Measurements from ENCODE around the gene PAM16. TPM values are rescaled to one million over a fixed set of nuclear protein-coding genes. Genes with fewer than 3 reads are reported as not detected.
A peak's percentile ranks its signal among the peaks of the same experiment; 100 is the strongest.

Gene PAM16
- total and polyA plus RNA-seq, 4 donors, result 18.3 to 55.3 (median 38.4) TPM

- WGBS (ENCODE audit: insufficient coverage), result 42% methylated on average over 19 of the region's 20 CpGs
- peak overlapping the region; percentile 40 for H3K27ac ChIP-seq (ENCODE audit: low read depth, low read length)
- H3K36me3 ChIP-seq (ENCODE audit: control insufficient read depth, insufficient read depth, low read length), result peaks cover 95% of the 10 kb centered on the region
- H3K4me1 ChIP-seq (ENCODE audit: control insufficient read depth, insufficient read depth, low read length), result peaks cover 26% of the 10 kb centered on the region
- no peak overlapping the region for H3K4me3 ChIP-seq (ENCODE audit: low read depth, low read length)
- peak in 1 of 6 donors; percentile 37 for DNase-seq (ENCODE audit: low read depth in 4 of 6, low spot score in 6 of 6)
- no peaks in the 10 kb centered on the region for H3K9me3 ChIP-seq (ENCODE audit: control insufficient read depth, insufficient read depth, low read length)
- H3K27me3 ChIP-seq (ENCODE audit: control insufficient read depth, insufficient read depth, low read length), result no peaks in the 10 kb centered on the region
Observed at GRCh38 chr16:4384509-4384942, 33.4 kb upstream of the PAM16 start.

GRCh38 chr16:4383591-4384444 is 32.7 kb upstream of the PAM16 start:
- Histone ChIP-seq H3K9me3 (ENCODE audit: control insufficient read depth, insufficient read depth, low read length) (no peaks in the 10 kb centered on the region), H3K36me3 (ENCODE audit: control insufficient read depth, insufficient read depth, low read length) (peaks cover 95% of the 10 kb centered on the region), H3K27ac (ENCODE audit: low read depth, low read length) (peak overlapping the region; percentile 40), H3K4me1 (ENCODE audit: control insufficient read depth, insufficient read depth, low read length) (peaks cover 30% of the 10 kb centered on the region), H3K27me3 (ENCODE audit: control insufficient read depth, insufficient read depth, low read length) (no peaks in the 10 kb centered on the region), H3K4me3 (ENCODE audit: low read depth, low read length) (no peak overlapping the region)
- DNase-seq (ENCODE audit: low read depth in 4 of 6, low spot score in 6 of 6), result no peak
- WGBS (ENCODE audit: insufficient coverage), result 94% methylated on average over 10 of the region's 12 CpGs

GRCh38 chr16:4382795-4383357 is 31.8 kb upstream of the PAM16 start:
- Histone ChIP-seq H3K36me3 (ENCODE audit: control insufficient read depth, insufficient read depth, low read length) (peaks cover 95% of the 10 kb centered on the region), H3K27ac (ENCODE audit: low read depth, low read length) (peak overlapping the region; percentile 10), H3K9me3 (ENCODE audit: control insufficient read depth, insufficient read depth, low read length) (no peaks in the 10 kb centered on the region), H3K4me3 (ENCODE audit: low read depth, low read length) (no peak overlapping the region), H3K27me3 (ENCODE audit: control insufficient read depth, insufficient read depth, low read length) (no peaks in the 10 kb centered on the region), H3K4me1 (ENCODE audit: control insufficient read depth, insufficient read depth, low read length) (peaks cover 37% of the 10 kb centered on the region)
- DNase-seq (ENCODE audit: low read depth in 4 of 6, low spot score in 6 of 6), result no peak
- WGBS (ENCODE audit: insufficient coverage), result 88% methylated on average over 18 of the region's 21 CpGs

GRCh38 chr16:4381935-4382794 is 31.0 kb upstream of the PAM16 start:
- no peak for DNase-seq (ENCODE audit: low read depth in 4 of 6, low spot score in 6 of 6)
- Histone ChIP-seq H3K36me3 (ENCODE audit: control insufficient read depth, insufficient read depth, low read length) (peaks cover 94% of the 10 kb centered on the region), H3K27ac (ENCODE audit: low read depth, low read length) (no peak overlapping the region)

GRCh38 chr16:4381072-4381934 is 30.2 kb upstream of the PAM16 start:
- WGBS (ENCODE audit: insufficient coverage), result 92% methylated on average over 59 of the region's 59 CpGs
- Histone ChIP-seq H3K4me1 (ENCODE audit: control insufficient read depth, insufficient read depth, low read length) (peaks cover 49% of the 10 kb centered on the region), H3K36me3 (ENCODE audit: control insufficient read depth, insufficient read depth, low read length) (peaks cover 93% of the 10 kb centered on the region), H3K27me3 (ENCODE audit: control insufficient read depth, insufficient read depth, low read length) (no peaks in the 10 kb centered on the region), H3K27ac (ENCODE audit: low read depth, low read length) (no peak overlapping the region), H3K4me3 (ENCODE audit: low read depth, low read length) (no peak overlapping the region), H3K9me3 (ENCODE audit: control insufficient read depth, insufficient read depth, low read length) (no peaks in the 10 kb centered on the region)
- DNase-seq (ENCODE audit: low read depth in 4 of 6, low spot score in 6 of 6), result no peak

More at GRCh38 chr16:4381935-4382794, 31.0 kb upstream of the PAM16 start:
- H3K4me1 ChIP-seq (ENCODE audit: control insufficient read depth, insufficient read depth, low read length), result peaks cover 44% of the 10 kb centered on the region
- 94% methylated on average over 52 of the region's 55 CpGs for WGBS (ENCODE audit: insufficient coverage)
- no peak overlapping the region for H3K4me3 ChIP-seq (ENCODE audit: low read depth, low read length)
- no peaks in the 10 kb centered on the region for H3K9me3 ChIP-seq (ENCODE audit: control insufficient read depth, insufficient read depth, low read length)
- no peaks in the 10 kb centered on the region for H3K27me3 ChIP-seq (ENCODE audit: control insufficient read depth, insufficient read depth, low read length)

- H3K4me1 ChIP-seq (ENCODE audit: control insufficient read depth, insufficient read depth, low read length), result peaks cover 51% of the 10 kb centered on the region
- H3K9me3 ChIP-seq (ENCODE audit: control insufficient read depth, insufficient read depth, low read length), result no peaks in the 10 kb centered on the region
- H3K36me3 ChIP-seq (ENCODE audit: control insufficient read depth, insufficient read depth, low read length), result peaks cover 91% of the 10 kb centered on the region
- H3K27me3 ChIP-seq (ENCODE audit: control insufficient read depth, insufficient read depth, low read length), result no peaks in the 10 kb centered on the region
- no peak overlapping the region for H3K27ac ChIP-seq (ENCODE audit: low read depth, low read length)
- no peak for DNase-seq (ENCODE audit: low read depth in 4 of 6, low spot score in 6 of 6)
- no peak overlapping the region for H3K4me3 ChIP-seq (ENCODE audit: low read depth, low read length)
- 69% methylated on average over 25 of the region's 26 CpGs for WGBS (ENCODE audit: insufficient coverage)
Observed at GRCh38 chr16:4380119-4381063, 29.3 kb upstream of the PAM16 start.

- Histone ChIP-seq H3K4me3 (ENCODE audit: low read depth, low read length) (no peak overlapping the region), H3K27me3 (ENCODE audit: control insufficient read depth, insufficient read depth, low read length) (no peaks in the 10 kb centered on the region), H3K27ac (ENCODE audit: low read depth, low read length) (no peak overlapping the region), H3K9me3 (ENCODE audit: control insufficient read depth, insufficient read depth, low read length) (no peaks in the 10 kb centered on the region), H3K4me1 (ENCODE audit: control insufficient read depth, insufficient read depth, low read length) (peaks cover 51% of the 10 kb centered on the region), H3K36me3 (ENCODE audit: control insufficient read depth, insufficient read depth, low read length) (peaks cover 88% of the 10 kb centered on the region)
- no peak for DNase-seq (ENCODE audit: low read depth in 4 of 6, low spot score in 6 of 6)
- WGBS (ENCODE audit: insufficient coverage), result 80% methylated on average over 20 of the region's 21 CpGs
Observed at GRCh38 chr16:4378999-4379690, 28.0 kb upstream of the PAM16 start.

GRCh38 chr16:4378161-4378666 is 27.1 kb upstream of the PAM16 start:
- H3K4me1 ChIP-seq (ENCODE audit: control insufficient read depth, insufficient read depth, low read length), result peaks cover 58% of the 10 kb centered on the region
- DNase-seq (ENCODE audit: low read depth in 4 of 6, low spot score in 6 of 6), result no peak
- no peak overlapping the region for H3K4me3 ChIP-seq (ENCODE audit: low read depth, low read length)
- H3K27ac ChIP-seq (ENCODE audit: low read depth, low read length), result no peak overlapping the region
- peaks cover 82% of the 10 kb centered on the region for H3K36me3 ChIP-seq (ENCODE audit: control insufficient read depth, insufficient read depth, low read length)
- no peaks in the 10 kb centered on the region for H3K27me3 ChIP-seq (ENCODE audit: control insufficient read depth, insufficient read depth, low read length)
- no peaks in the 10 kb centered on the region for H3K9me3 ChIP-seq (ENCODE audit: control insufficient read depth, insufficient read depth, low read length)
- WGBS (ENCODE audit: insufficient coverage), result 76% methylated on average over 15 of the region's 15 CpGs
